ENCODE measurements around the gene WNT1. TPM values are rescaled to one million over a fixed set of nuclear protein-coding genes. Genes with fewer than 3 reads are reported as not detected.

Gene WNT1
- total and polyA plus RNA-seq, 10 of the 15 experiments (the other 5 are each of a cell fraction or from before 2014, with no cell fraction given), result not detected

DNA sequence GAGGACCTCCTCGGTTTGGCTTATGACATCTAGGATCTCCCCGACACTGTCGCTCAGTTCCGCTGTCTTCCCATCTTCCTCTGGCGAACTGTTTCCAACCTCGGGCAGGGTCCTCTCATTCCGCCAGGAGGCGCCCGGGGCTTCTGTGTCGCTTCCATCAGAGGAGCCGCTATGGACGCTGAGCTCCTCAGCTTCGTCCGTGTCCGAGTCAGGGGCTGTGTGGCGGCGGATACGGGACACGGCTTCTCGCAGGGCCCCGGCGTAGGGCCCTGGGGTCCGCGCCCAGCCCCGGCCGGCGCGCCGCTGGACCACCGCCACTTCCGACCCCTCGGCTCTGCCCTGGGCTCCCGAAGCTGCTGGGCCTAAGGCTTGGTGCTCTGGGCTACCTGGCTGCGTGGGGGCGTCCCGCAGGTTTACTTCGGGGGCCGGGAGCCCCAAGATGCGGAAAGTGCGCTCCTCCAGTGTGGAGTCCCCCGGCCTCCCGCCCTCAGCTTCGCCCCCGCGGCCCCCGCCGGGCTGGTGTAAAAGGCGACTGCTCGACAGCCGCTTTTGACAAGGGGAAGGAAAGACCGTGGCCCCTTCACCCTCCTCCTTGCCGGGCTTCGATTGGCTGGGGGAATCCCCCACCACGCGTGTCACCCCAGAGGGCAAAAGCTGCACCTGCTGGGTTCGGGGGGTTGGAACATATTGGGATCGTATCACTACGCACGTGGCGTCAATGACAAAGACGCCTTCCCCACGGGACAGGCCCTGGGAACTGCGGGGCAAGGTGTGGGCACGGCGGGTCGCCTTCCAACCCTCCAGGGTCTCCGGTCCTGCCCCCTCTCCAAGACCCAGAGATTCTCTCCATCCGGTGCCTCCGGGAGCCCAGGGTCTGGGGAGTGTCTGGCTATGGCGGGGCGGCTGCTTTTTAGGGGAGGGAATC lies 18.9 kb downstream of the WNT1 start:
- H3K9ac ChIP-seq (ENCODE audit: control insufficient read depth, insufficient read depth, low read length), result peak overlapping the region; percentile 50
- TF ChIP-seq SPI1 (IDR thresholded peaks at IDR 0.05; ENCODE audit: borderline replicate concordance, insufficient read depth, low read depth, low read length) (peak; percentile 12; the same call in 1 of the 2 replicates), EP300 (IDR thresholded peaks at IDR 0.05; ENCODE audit: borderline replicate concordance in 1 of 2, control insufficient read depth in 1 of 2, low read depth in 2 of 2, low read length in 2 of 2) (no peak), RUNX3 (IDR thresholded peaks at IDR 0.05; ENCODE audit: low read length) (no peak), FOS (IDR thresholded peaks at IDR 0.05; ENCODE audit: borderline replicate concordance, extremely low read depth, insufficient read length) (no peak), CHD1 (IDR thresholded peaks at IDR 0.05; ENCODE audit: low read depth, low read length) (0 out of 2 replicates have a peak, but pooled peaks have one; percentile 12), ZNF274 (IDR thresholded peaks at IDR 0.05; ENCODE audit: insufficient read depth, insufficient read length) (no peak), SREBF2 (IDR thresholded peaks at IDR 0.05; ENCODE audit: low read length) (no peak), HDAC2 (IDR thresholded peaks at IDR 0.05) (no peak), JUNB (IDR thresholded peaks at IDR 0.05) (no peak), SMARCA5 (IDR thresholded peaks at IDR 0.05) (peak; percentile 81; the same call in 1 of the 2 replicates), EED (IDR thresholded peaks at IDR 0.05; ENCODE audit: low read depth) (peak; percentile 45; the same call in 1 of the 2 replicates), RAD51 (IDR thresholded peaks at IDR 0.05) (no peak), IKZF1 (conservative IDR thresholded peaks at IDR 0.05) (peak; percentile 66), MTA3 (IDR thresholded peaks at IDR 0.05; ENCODE audit: borderline replicate concordance, low read length) (0 out of 2 replicates have a peak, but pooled peaks have one; percentile 32), DPF2 (IDR thresholded peaks at IDR 0.05) (0 out of 2 replicates have a peak, but pooled peaks have one; percentile 43), PAX8 (IDR thresholded peaks at IDR 0.05) (no peak), E2F4 (IDR thresholded peaks at IDR 0.05; ENCODE audit: low read depth, low read length) (no peak), EGR1 (IDR thresholded peaks at IDR 0.05; ENCODE audit: borderline replicate concordance in 1 of 2, low read depth in 2 of 2, low read length in 2 of 2) (peak in 1 of 2 experiments; percentile 61; a peak in 2 of 3 replicates), ZNF217 (IDR thresholded peaks at IDR 0.05) (no peak), TCF3 (IDR thresholded peaks at IDR 0.05; ENCODE audit: borderline replicate concordance, insufficient read depth, low read depth, low read length) (0 out of 2 replicates have a peak, but pooled peaks have one; percentile 19), RAD21 (IDR thresholded peaks at IDR 0.05; ENCODE audit: insufficient read depth, low read depth, low read length) (peak; percentile 78), SMC3 (IDR thresholded peaks at IDR 0.05; ENCODE audit: borderline replicate concordance, low read length) (peak; percentile 73; the same call in 1 of the 2 replicates), YY1 (IDR thresholded peaks at IDR 0.05; ENCODE audit: low read depth, low read length) (peak; percentile 83)
- TF ChIP-seq, protein P1, sequence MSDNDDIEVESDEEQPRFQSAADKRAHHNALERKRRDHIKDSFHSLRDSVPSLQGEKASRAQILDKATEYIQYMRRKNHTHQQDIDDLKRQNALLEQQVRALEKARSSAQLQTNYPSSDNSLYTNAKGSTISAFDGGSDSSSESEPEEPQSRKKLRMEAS (IDR thresholded peaks at IDR 0.05; ENCODE audit: low read depth, low read length), result no peak

More for the DNA sequence above, 18.9 kb downstream of the WNT1 start:
- Histone ChIP-seq H3K27ac (ENCODE audit: control insufficient read depth, insufficient read depth) (no peak overlapping the region), H3K79me2 (ENCODE audit: control insufficient read depth, insufficient read depth, low read length) (peaks cover 5% of the 10 kb centered on the region), H3K4me2 (ENCODE audit: control insufficient read depth, insufficient read depth) (peak overlapping the region; percentile 94), H3K4me1 (ENCODE audit: control insufficient read depth, insufficient read depth, low read length) (peaks cover 27% of the 10 kb centered on the region), H3K9me3 (replicated peaks; ENCODE audit: control insufficient read depth, insufficient read depth, low read length) (no peaks in the 10 kb centered on the region), H4K20me1 (ENCODE audit: control insufficient read depth, insufficient read depth) (peaks cover 3% of the 10 kb centered on the region), H2AFZ (ENCODE audit: control insufficient read depth, low read depth, low read length) (peak overlapping the region; percentile 73), H3K27me3 (replicated peaks in 1 of 2; ENCODE audit: control insufficient read depth in 2 of 2, insufficient read depth in 2 of 2, low read length in 1 of 2) (no peaks in the 10 kb centered on the region), H3K4me3 (peak overlapping the region; percentile 69; the same call in 1 of the 2 replicates), H3K36me3 (ENCODE audit: control insufficient read depth in 2 of 2, insufficient read depth in 2 of 2, low read length in 1 of 2) (peaks cover 0 to 1% of the 10 kb centered on the region in 2 experiments; a peak in 2 of 4 replicates)
- CTCF ChIA-PET, result interaction anchor here (0.5 to 14.1 kb wide), 55 partner anchors 8 to 706 kb away, joined by 3 to 172 read pairs (median 5); partner anchors contain the start of genes ARF3, DDX23, DHH and FKBP11
- 4% methylated on average over 70 of the region's 71 CpGs for WGBS (ENCODE audit: insufficient coverage, insufficient replicate concordance, low lambda C conversion rate, missing lambda C conversion rate)
- intact Hi-C loops (cut with micrococcal nuclease; ENCODE audit: unreplicated experiment), result loop anchor here (5.0 kb wide), 2 partner anchors 95 kb away; partner anchors contain the start of gene DHH
- FAIRE-seq (peak; percentile 66), ATAC-seq (peak; percentile 59), DNase-seq (ENCODE audit: low read depth, low spot score) (no peak)
- POLR2A ChIA-PET, result interaction anchor here (0.6 to 6.0 kb wide), 7 partner anchors 10 to 161 kb away, joined by 3 to 52 read pairs (median 4); partner anchors contain the start of genes DDX23 and PRKAG1
- SMC1A ChIA-PET (ENCODE audit: uncharacterized antibody, unreplicated experiment), result interaction anchor here (1.0 to 2.7 kb wide), 19 partner anchors 9 to 144 kb away, joined by 3 to 22 read pairs (median 6); partner anchors contain the start of genes DDX23, LMBR1L, PRKAG1 and WNT1
- no TSS peak for BruUV-seq (replicated peaks)
- RAD21 ChIA-PET (ENCODE audit: unreplicated experiment), result interaction anchor here (0.5 to 5.4 kb wide), 32 partner anchors 9 to 244 kb away, joined by 3 to 62 read pairs (median 5); partner anchors contain the start of genes ARF3, DDX23, PRKAG1 and RHEBL1
- in situ Hi-C loops (cut with MboI), result no loop called here

All from GM12878 (cell line).